Endothelial cell of umbilical vein (primary cell): ENCODE measurements around the gene MAGI1. TPM values are rescaled to one million over a fixed set of nuclear protein-coding genes. Genes with fewer than 3 reads are reported as not detected.

Experiments
- BruUV-seq: library from RNA; stranded (reverse); fragments of 400-500 nt; replicated peaks from 2 replicates; lab custom pipeline; 2021; lab: Mats Ljungman, UMichigan
- CTCF ChIA-PET: fragments of 300-600, 350-600 bp; sonication (Branson Sonifier 250); formaldehyde crosslinking; loops from one replicate; lab custom pipeline; 2021; ENCODE audit warnings: antibody characterized with exemption, inconsistent platforms; lab: Charles Lee
- POLR2A ChIA-PET: fragments of 300-600, 350-600 bp; sonication (Branson Sonifier 250); formaldehyde crosslinking; loops from one replicate; lab custom pipeline; 2021; ENCODE audit warnings: antibody characterized with exemption, inconsistent platforms; lab: Charles Lee
- DNase-seq: peaks from one replicate; pipeline ENCODE4 v3.0.0-alpha.2; 2011; ENCODE audit warnings: low read depth, low spot score
- FAIRE-seq: peaks from 2 replicates; lab custom pipeline; 2011; peaks lifted over from hg19 to GRCh38; lab: Jason Lieb, UNC
- H2AFZ ChIP-seq: 2 replicates; pipeline ENCODE4 v1.6.0; 2012; ENCODE audit warnings: low read depth, low read length, control low read depth, inconsistent platforms
- H3K27ac ChIP-seq: 2 replicates; pipeline ENCODE4 v1.5.1; 2011; ENCODE audit warnings: low read depth, mild to moderate bottlenecking, control low read depth, low read length, moderate library complexity; ENCODE audit not compliant: insufficient read depth
- H3K27me3 ChIP-seq, 2 experiments: 2 replicates each; pipeline versions ENCODE4 v1.6.0 to v1.6.1; 2011; ENCODE audit warnings: low read length in 2 of 2, mixed read lengths in 1 of 2; ENCODE audit not compliant: control insufficient read depth in 2 of 2, insufficient read depth in 2 of 2
- H3K36me3 ChIP-seq, 2 experiments: 2 replicates in 1 of 2; 3 replicates in 1 of 2; pipeline ENCODE4 v1.5.1; 2011; ENCODE audit warnings: low read length in 2 of 2, mild to moderate bottlenecking in 1 of 2, moderate library complexity in 1 of 2; ENCODE audit not compliant: control insufficient read depth in 2 of 2, insufficient read depth in 2 of 2; ENCODE audit errors: extremely low read depth in 1 of 2
- H3K4me1 ChIP-seq: 3 replicates; pipeline ENCODE4 v1.5.1; 2011; ENCODE audit warnings: mild to moderate bottlenecking, low read length; ENCODE audit not compliant: control insufficient read depth, insufficient read depth; ENCODE audit errors: extremely low read depth
- H3K4me2 ChIP-seq: 2 replicates; pipeline ENCODE4 v1.6.1; 2011; ENCODE audit warnings: low read length, control low read depth, mixed read lengths; ENCODE audit not compliant: insufficient read depth
- H3K4me3 ChIP-seq, 3 experiments: fragments of 200-600 bp in 1 of 3; sonication (generic), shearing (Covaris generic) in 1 of 3; replicated peaks in 1 of 3; 2 replicates each; pipeline ENCODE4 v1.5.1; 2011 to 2016; ENCODE audit warnings: control low read depth in 3 of 3, low read length in 3 of 3, mild to moderate bottlenecking in 2 of 3, inconsistent platforms in 1 of 3, low read depth in 1 of 3, moderate library complexity in 1 of 3; ENCODE audit not compliant: insufficient read depth in 1 of 3
- H3K79me2 ChIP-seq: 2 replicates; pipeline ENCODE4 v1.6.0; 2012; ENCODE audit warnings: low read length, inconsistent platforms; ENCODE audit not compliant: control insufficient read depth, insufficient read depth
- H3K9ac ChIP-seq: replicated peaks from 2 replicates; pipeline ENCODE3; 2011; ENCODE audit warnings: low read length, control low read depth; ENCODE audit not compliant: insufficient read depth; ENCODE audit errors: extremely low read depth
- H3K9me1 ChIP-seq: replicated peaks from 3 replicates; pipeline ENCODE4 v1.6.0; 2011; ENCODE audit warnings: mild to moderate bottlenecking, low read length; ENCODE audit not compliant: control insufficient read depth, insufficient read depth; ENCODE audit errors: extremely low read depth
- H3K9me3 ChIP-seq: replicated peaks from 2 replicates; pipeline ENCODE4 v1.5.1; 2012; ENCODE audit warnings: low read length, inconsistent platforms; ENCODE audit not compliant: control insufficient read depth, insufficient read depth
- H4K20me1 ChIP-seq: replicated peaks from 2 replicates; pipeline ENCODE3; 2011; ENCODE audit warnings: mild to moderate bottlenecking, low read length; ENCODE audit not compliant: control insufficient read depth, insufficient read depth; ENCODE audit errors: extremely low read depth
- EZH2 ChIP-seq: IDR thresholded peaks from 2 replicates; pipeline ENCODE4 v1.6.1; 2012; ENCODE audit warnings: borderline replicate concordance, low read depth, mild to moderate bottlenecking, moderate library complexity, low read length, inconsistent platforms; ENCODE audit not compliant: severe bottlenecking
- FOS ChIP-seq: IDR thresholded peaks from 2 replicates; pipeline ENCODE4 v1.6.1; 2011; ENCODE audit warnings: mild to moderate bottlenecking, low read length, moderate library complexity, borderline replicate concordance; ENCODE audit not compliant: insufficient read depth
- GATA2 ChIP-seq: IDR thresholded peaks from 2 replicates; pipeline ENCODE4 v1.7.0; 2011; ENCODE audit warnings: low read depth, mild to moderate bottlenecking, moderate library complexity, mixed read lengths, low read length; ENCODE audit not compliant: insufficient read length, insufficient read depth
- JUN ChIP-seq: IDR thresholded peaks from 2 replicates; pipeline ENCODE4 v1.6.1; 2011; ENCODE audit warnings: borderline replicate concordance, low read depth; ENCODE audit not compliant: insufficient read length, insufficient read depth
- MYC ChIP-seq: IDR thresholded peaks from one replicate; pipeline ENCODE4 v1.6.1; 2011; ENCODE audit warnings: mild to moderate bottlenecking, low read depth, low read length
- POLR2A ChIP-seq: IDR thresholded peaks from 2 replicates; pipeline ENCODE4 v1.6.1; 2012; ENCODE audit warnings: low read depth, mild to moderate bottlenecking, control low read depth, low read length
- POLR2AphosphoS5 ChIP-seq: IDR thresholded peaks from 2 replicates; pipeline ENCODE4 v1.6.1; 2012; ENCODE audit warnings: low read depth, mild to moderate bottlenecking, control low read depth, low read length, moderate library complexity; ENCODE audit not compliant: insufficient read depth
- dilution Hi-C: fragments of 300-500 bp; cut with MboI; formaldehyde crosslinking; loops from one replicate; pipeline ENCODE4 v1.15.0; 2019; ENCODE audit warnings: low sequenced_read_pairs; ENCODE audit not compliant: extremely low pct_ligation_motif_present
- intact Hi-C: fragments of 100-400 bp; cut with micrococcal nuclease; formaldehyde crosslinking; loops from one replicate; pipeline ENCODE4 v1.10.0; 2022
- polyA plus RNA-seq, 4 experiments: library from polyadenylated mRNA; depleted of rRNA in 3 of 4; stranded (reverse) in 3 of 4; unstranded in 1 of 4; fragments of >200 nt; gene quantifications; 2 replicates each; pipeline versions ENCODE4 v1.2.1 to v1.2.3, GENCODE V29; 2011 to 2012; ENCODE audit warnings: missing spikeins in 1 of 4
- total RNA-seq: library from RNA; stranded (reverse); gene quantifications from 2 replicates; pipeline ENCODE4 v1.2.3, GENCODE V29; 2021
- TF ChIP-seq, protein P1 (sequence below): IDR thresholded peaks from 2 replicates; pipeline ENCODE4 v1.6.1; 2011; ENCODE audit not compliant: insufficient read depth, insufficient read length
- TF ChIP-seq, protein P2 (sequence below), 2 donors: IDR thresholded peaks; 1 replicate in 1 of 2; 2 replicates in 1 of 2; pipeline ENCODE4 v1.5.1; 2011; ENCODE audit warnings: low read length in 2 of 2, mild to moderate bottlenecking in 2 of 2, moderate library complexity in 2 of 2, control low read depth in 1 of 2, inconsistent platforms in 1 of 2, low read depth in 1 of 2; ENCODE audit not compliant: insufficient read depth in 1 of 2; ENCODE audit errors: extremely low read depth in 1 of 2

MAGI1 gene
- total and polyA plus RNA-seq, 2 donors (not counting 3 experiments of a cell fraction or from before 2014, with no cell fraction given): 10.1 to 47.9 TPM

DNA sequence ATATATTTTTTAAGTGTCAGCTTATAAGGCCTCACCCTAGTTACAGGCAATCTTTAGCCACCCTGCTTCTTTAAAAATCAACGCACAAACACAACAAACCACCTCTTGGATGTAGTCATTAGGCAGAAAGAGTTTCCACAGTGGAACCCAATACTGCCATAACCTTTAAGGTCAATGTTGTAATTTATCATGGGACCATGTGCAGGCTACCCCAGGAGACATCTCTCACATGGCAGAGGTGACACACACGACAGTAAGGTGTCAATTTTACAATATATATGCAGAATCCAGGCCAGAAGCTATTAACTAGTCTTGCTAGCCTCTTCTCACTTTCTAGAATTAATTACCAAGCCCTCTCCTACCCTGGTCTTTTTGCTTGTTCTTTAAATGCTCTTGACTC, 336.5 kb downstream of the MAGI1 start:
- FAIRE-seq (no peak), DNase-seq (no peak)
- intact Hi-C loops (no loop called here), dilution Hi-C loops (no loop called here)
- Histone ChIP-seq H3K27me3 (no peaks in the 10 kb centered on the region), H3K36me3 (no peaks in the 10 kb centered on the region), H4K20me1 (no peaks in the 10 kb centered on the region), H3K9ac (no peak overlapping the region), H2AFZ (no peak overlapping the region), H3K4me1 (no peaks in the 10 kb centered on the region), H3K9me1 (no peaks in the 10 kb centered on the region), H3K4me2 (no peak overlapping the region), H3K4me3 (no peak overlapping the region), H3K79me2 (no peaks in the 10 kb centered on the region), H3K9me3 (no peaks in the 10 kb centered on the region), H3K27ac (no peak overlapping the region)
- POLR2A ChIA-PET: no interaction called here
- no peak for TF ChIP-seq FOS
- TF ChIP-seq EZH2: no peak
- TF ChIP-seq MYC: no peak
- no peak for TF ChIP-seq JUN
- TF ChIP-seq, protein P1, sequence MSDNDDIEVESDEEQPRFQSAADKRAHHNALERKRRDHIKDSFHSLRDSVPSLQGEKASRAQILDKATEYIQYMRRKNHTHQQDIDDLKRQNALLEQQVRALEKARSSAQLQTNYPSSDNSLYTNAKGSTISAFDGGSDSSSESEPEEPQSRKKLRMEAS: no peak
- TF ChIP-seq GATA2: no peak
- TF ChIP-seq POLR2A: no peak
- no peak for TF ChIP-seq POLR2AphosphoS5
- TF ChIP-seq, protein P2, sequence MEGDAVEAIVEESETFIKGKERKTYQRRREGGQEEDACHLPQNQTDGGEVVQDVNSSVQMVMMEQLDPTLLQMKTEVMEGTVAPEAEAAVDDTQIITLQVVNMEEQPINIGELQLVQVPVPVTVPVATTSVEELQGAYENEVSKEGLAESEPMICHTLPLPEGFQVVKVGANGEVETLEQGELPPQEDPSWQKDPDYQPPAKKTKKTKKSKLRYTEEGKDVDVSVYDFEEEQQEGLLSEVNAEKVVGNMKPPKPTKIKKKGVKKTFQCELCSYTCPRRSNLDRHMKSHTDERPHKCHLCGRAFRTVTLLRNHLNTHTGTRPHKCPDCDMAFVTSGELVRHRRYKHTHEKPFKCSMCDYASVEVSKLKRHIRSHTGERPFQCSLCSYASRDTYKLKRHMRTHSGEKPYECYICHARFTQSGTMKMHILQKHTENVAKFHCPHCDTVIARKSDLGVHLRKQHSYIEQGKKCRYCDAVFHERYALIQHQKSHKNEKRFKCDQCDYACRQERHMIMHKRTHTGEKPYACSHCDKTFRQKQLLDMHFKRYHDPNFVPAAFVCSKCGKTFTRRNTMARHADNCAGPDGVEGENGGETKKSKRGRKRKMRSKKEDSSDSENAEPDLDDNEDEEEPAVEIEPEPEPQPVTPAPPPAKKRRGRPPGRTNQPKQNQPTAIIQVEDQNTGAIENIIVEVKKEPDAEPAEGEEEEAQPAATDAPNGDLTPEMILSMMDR (IDR thresholded peaks at IDR 0.05; ENCODE audit: extremely low read depth in 1 of 2, insufficient read depth in 1 of 2, low read depth in 1 of 2, low read length in 2 of 2): no peak
- CTCF ChIA-PET: no interaction called here
- no TSS peak for BruUV-seq
